Measurements from ENCODE around the gene ST6GALNAC3.

Gene ST6GALNAC3

DNA sequence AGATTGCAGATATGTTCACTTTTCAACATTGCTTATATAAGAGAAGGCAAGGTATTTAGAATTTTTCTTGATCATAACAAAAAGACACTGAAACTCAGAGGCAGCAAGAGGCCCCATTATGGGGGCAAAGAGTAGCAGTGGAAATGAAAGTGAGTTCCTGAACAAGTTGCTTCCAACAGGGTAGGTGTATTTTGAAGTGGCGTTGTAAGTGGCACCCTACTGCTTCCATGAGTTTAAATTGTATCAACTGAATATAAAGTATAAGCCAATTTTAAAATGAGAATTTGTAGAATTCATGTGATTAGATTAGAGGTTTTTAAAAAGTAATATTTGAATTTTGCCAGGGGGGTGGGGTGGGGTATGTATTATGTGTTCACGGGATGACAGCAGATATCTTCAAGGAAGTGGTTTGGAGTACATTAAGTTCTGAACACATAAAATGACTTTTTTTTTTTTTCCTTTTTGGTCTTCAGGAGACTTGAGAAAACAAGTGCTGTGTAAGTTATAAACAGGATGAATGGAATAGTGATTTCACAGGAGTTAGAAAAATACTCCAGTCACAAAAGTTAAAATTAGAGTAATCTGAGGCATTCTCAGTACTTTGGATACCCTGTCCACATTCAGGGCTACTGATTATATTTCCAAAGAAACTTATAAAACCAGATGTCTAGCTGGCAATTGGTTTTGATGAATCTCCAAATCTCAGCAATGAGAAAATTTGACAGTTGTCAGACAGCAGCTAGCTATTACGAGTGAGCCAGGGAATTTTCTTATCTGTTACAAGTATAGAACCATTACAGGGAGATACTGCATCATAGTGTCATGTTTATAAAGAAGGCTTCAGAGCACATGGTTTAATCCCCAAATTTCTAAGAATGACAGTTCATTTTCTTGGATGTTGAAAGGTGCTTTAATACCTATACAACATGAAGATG lies 182.0 kb downstream of the ST6GALNAC3 start:
- no peak for FAIRE-seq

DNA sequence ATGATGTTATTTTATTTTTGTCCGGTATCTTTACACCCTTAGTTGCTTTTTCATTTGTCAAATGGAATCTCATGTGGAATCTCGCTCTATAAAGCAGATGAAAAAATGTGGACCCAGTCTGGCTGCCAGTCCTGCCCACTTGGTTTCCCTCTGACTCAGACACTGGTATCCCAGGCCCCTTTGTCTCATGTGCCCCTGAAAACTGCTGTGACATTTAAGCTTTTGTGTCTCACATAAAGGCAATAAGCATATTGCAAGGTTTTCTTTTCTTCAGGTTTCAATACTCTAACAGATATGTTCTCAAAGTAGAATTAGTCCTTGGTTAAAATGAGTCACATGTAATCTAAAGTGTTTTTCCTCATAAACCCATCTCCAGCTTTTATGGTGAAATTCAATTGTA lies 183.3 kb downstream of the ST6GALNAC3 start:
- no peak for FAIRE-seq

- no peak for FAIRE-seq
Measured at GRCh38 chr1:76259270-76259669, 184.7 kb downstream of the ST6GALNAC3 start.

DNA sequence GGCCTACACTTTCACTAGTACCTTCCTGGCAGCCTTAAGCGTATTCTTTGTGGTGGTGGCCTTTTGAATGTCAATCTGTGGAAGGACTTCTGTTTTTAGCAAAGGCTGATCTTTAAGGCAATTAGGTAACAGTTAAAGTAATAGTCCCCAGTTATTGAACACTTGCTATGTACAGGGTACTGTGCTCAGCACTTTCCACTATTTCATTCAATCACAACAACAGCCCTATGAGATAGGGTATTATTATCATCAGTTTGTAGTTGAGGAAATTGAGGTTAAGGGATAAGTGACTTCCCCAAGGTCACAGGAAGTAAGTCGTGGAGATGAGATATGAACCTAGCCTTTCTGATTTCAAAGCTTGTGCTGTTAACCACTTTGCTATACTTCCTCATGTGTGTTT lies 185.7 kb downstream of the ST6GALNAC3 start:
- no peak for FAIRE-seq

DNA sequence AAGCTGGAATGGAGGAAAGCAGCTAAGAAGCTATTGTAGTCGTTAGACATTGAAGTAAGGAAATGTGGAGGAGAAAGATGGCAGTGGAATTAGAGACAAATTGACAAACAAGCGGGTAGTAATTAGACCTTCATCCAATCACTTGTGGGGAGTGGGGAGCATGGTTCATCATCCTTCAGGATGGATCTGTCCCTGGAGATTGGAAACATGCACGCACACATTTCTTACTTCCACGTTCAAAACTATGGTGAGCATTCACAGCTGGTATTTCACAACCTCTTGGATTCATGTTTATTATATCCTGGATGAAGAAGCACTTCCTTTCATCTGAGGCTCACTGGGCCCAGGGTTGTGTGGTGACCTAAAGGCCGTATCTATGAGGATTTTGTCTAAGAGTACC lies 188.1 kb downstream of the ST6GALNAC3 start:
- FAIRE-seq = no peak

- FAIRE-seq = no peak
Measured at GRCh38 chr1:76264642-76265041, 190.1 kb downstream of the ST6GALNAC3 start.

DNA sequence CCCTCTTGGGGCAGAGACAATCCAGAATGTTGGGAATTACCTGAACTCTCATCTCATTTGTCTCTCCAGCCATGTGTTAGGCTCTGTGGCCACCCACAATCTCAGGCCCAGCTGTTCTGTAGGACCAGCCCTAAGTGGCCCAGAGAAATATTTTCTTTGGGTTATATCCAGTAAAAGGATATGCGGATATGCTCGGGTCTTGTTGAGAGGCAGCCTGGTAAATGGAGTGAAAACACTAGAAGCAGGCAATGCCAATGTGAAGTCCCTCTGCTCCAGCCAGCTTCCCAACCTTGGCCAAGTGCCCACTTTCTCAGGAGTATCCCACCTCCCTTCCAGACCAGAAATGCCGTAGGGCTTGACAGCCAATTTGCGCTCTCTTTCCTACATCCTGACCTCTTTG lies 192.2 kb downstream of the ST6GALNAC3 start:
- FAIRE-seq = no peak

DNA sequence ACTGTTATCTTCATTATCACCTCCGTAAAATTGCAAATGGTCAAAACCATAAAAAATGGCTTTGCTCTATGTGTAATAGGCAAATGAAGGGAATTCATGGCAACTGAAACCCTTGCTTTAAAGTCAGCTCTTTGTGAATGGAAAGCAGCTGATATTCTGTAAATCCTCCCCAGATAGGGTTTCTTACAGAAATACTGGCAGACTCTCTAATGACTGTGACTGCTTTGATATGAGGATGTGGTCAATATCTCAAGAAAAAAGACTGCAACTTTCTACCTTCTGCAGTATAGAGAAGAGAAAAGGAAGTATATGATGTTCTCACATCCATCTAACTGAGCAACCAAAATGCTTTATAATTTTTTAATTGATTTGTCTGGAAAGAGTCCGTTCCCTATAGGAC lies 193.1 kb downstream of the ST6GALNAC3 start:
- FAIRE-seq = no peak

GRCh38 chr1:76268341-76268740 lies 193.8 kb downstream of the ST6GALNAC3 start:
- FAIRE-seq = no peak

GRCh38 chr1:76269155-76269554 lies 194.6 kb downstream of the ST6GALNAC3 start:
- no peak for FAIRE-seq

GRCh38 chr1:76274302-76274701 lies 199.8 kb downstream of the ST6GALNAC3 start:
- no peak for FAIRE-seq

- FAIRE-seq = no peak
Measured at GRCh38 chr1:76274718-76275117, 200.2 kb downstream of the ST6GALNAC3 start.

DNA sequence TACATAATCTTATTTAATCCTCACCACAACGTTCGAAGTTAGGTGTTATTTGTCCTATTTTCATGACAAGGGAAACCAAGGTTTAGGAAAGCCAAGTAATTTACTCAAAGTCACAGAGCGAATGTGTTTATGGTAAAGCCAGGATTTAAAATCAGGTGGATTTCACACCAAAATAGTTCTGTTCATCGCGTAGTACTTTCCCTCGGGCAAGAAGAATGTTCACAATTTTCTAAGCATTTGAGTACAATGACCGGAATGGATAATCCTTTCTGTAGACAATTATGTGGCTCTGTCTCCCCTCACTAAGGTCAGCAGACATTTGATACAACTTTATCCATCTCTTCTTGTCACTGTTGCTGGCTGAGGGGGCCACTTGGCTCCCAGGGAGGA lies 204.2 kb downstream of the ST6GALNAC3 start:
- no peak for FAIRE-seq

DNA sequence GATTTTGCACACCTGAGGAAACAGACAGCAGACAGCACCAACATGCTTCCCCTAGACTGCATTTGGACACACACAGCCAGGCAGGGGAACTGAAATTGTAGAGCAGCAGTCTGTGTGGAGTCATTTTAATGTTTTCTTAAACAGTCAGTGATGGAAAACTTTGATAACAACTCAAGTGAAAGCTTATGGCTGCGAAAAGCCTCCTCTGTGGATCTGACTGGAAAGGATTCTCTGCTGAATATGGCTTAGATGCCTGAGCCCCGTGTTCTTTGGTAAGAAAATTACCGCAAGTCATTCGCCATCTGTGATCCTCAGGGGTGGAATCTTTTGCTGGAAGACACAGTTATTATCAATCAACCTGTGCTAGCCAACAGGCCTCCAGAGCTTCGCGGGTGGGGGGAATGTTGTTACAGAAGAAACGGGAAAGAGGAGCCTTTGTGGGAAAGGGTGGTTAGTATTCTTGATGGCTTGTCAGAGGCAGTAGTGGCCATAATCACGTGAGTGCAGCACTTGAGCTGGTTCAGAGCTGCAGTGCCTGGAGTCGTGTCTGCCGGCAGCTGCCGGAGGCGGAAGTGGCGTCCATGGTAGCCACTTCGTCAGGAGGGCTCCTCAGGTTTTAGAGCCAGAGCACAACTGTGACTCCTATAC lies 204.7 kb downstream of the ST6GALNAC3 start:
- no peak for FAIRE-seq

DNA sequence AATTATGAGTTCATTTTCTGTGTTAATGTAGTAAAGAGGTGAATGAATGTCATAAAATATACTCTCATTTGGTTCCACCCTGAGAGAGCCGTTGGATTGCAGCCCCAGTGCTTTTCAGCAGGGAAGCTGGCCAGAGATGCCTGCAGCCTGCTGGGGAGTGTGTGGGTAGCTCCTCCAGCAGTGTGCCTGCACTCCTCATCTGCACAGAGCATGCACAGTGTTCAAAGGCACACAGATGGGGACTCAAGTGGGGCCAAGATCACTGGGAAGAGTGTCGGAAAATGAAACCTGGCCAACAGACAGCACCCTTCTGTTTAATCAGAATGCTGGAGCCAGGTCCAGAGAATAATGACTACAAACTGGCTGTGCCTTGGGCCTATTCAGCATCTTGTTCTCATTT lies 206.8 kb downstream of the ST6GALNAC3 start:
- no peak for FAIRE-seq

DNA sequence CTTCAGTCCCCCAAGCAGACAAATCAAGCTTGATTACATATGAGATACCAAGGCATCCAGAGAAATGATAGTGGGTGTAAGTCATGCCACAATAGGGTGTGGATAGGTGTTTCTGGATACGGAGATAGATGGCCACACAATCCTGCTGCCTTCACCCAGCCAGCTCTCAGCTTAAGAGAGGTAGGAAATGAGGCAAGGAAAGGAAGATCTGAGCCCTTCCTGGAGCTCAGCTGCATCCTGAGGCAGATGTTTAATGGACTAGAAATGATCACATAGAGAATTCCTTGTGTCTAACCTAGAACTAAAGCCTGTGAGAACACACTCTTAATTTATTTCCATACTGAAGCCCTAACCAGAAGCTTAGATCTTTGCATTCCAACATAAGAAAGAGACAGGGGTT lies 210.3 kb downstream of the ST6GALNAC3 start:
- no peak for FAIRE-seq

GRCh38 chr1:76285578-76286135 lies 211.1 kb downstream of the ST6GALNAC3 start:
- FAIRE-seq = no peak

DNA sequence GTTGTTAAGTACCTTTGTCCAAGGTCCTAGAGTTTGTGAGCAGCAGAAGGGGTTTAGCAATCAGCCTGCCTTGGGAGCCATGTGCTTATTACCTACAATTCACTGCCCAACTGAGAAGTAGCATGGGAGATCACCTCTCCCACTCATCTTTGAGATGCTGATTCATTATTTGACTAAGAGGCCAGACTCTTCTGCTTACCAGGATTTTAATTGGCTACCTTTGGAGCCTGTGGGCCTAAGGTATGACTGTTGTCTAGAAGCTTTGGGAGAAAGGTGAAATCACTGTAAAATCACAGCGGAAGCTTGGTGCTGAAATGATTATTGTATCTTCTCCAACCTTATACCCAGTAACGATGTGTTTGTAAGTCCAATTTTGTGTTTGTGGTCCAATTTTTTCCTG lies 213.4 kb downstream of the ST6GALNAC3 start:
- no peak for FAIRE-seq

GRCh38 chr1:76288758-76289483 lies 214.4 kb downstream of the ST6GALNAC3 start:
- FAIRE-seq = no peak

DNA sequence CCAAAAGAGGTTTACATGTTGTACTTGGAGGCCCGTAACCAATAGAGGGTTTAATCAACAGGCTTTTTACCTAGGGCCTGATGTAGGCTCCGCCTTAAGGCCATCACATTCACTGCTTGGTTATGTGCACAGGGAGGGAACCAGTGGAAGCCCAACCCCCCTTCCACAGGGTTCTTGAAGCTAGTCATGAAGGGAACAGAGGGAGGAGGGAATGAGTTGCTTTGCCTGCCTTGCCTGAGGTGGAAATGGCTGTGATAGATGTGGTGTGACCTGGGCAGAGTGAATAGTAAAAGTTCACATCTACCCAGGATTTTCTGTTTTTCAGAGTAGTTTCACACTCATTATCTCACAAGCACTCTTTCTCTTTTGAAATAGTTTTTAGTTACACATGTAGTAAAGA lies 215.1 kb downstream of the ST6GALNAC3 start:
- FAIRE-seq = no peak

GRCh38 chr1:76290271-76290670 lies 215.7 kb downstream of the ST6GALNAC3 start:
- FAIRE-seq = no peak

DNA sequence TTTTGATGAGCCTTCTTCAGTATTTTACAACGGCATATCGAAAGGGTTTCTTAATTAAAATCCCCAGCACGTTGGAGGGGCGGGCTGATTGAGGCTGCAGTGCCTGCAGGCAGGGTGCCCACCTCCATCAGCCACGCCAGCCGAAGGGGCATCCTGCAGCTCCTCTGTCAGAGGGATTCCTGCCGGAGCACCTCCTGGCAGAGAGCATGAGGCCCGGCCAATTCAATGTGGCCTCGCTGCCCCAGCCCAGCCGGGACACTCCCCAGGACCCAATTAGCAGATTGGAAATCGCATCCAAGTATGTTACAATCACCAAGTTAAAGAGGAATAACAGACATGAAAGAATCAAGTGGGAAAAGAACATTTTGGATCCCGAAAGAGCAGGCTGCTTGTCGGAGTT lies 216.6 kb downstream of the ST6GALNAC3 start:
- no peak for FAIRE-seq

DNA sequence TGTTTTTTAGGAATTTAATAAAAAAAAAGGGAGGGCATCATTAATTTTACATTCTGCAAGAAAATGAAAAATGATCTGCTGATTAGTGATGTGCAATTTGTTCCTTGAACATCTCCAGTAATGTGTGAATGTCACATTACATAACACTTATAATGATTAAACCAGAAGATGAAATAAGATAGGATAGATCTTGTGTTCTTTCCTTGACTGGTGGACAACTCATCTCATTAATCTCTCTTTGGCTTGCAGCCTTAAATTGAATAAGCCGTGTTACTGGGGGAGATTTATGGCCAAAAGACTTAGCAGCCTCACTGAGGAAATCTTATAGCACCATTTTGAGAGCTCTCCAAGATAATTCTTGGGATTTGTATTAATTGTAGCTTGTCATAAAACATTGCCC lies 217.2 kb downstream of the ST6GALNAC3 start:
- FAIRE-seq = no peak

All from colon (tissue), 2 donors.